Progenitor cell of endocrine pancreas (in vitro differentiated cells): Measurements from ENCODE around the gene LMNB1. TPM values are rescaled to one million over a fixed set of nuclear protein-coding genes. Genes with fewer than 3 reads are reported as not detected.

Experiments used
- DNase-seq: peaks from one replicate; pipeline ENCODE4 v3.0.0; 2021; ENCODE audit warnings: low spot score; ENCODE audit not compliant: unreplicated experiment
- H3K27ac Mint-ChIP-seq: 2 replicates; pipeline ENCODE4 v1.8.0; 2021; ENCODE audit warnings: mild to moderate bottlenecking, moderate library complexity, mixed read lengths
- H3K27me3 Mint-ChIP-seq: 2 replicates; pipeline ENCODE4 v1.8.0; 2021; ENCODE audit warnings: mixed read lengths
- H3K36me3 Mint-ChIP-seq: 2 replicates; pipeline ENCODE4 v1.8.0; 2022; ENCODE audit warnings: mixed read lengths; ENCODE audit not compliant: insufficient read depth
- H3K4me1 Mint-ChIP-seq: 2 replicates; pipeline ENCODE4 v1.8.0; 2021; ENCODE audit warnings: low read depth, mixed read lengths
- H3K4me3 Mint-ChIP-seq: 2 replicates; pipeline ENCODE4 v1.8.0; 2021; ENCODE audit warnings: low read depth, mild to moderate bottlenecking, moderate library complexity, mixed read lengths
- H3K9me3 Mint-ChIP-seq: 2 replicates; pipeline ENCODE4 v1.8.0; 2021; ENCODE audit warnings: low read depth, mixed read lengths
- total RNA-seq: library from RNA; stranded (reverse); gene quantifications from 2 replicates; pipeline ENCODE4 v1.2.1, GENCODE V29; 2021
- TF ChIP-seq, protein P1 (sequence below): fragments of 200-600 bp; sonication (generic); IDR thresholded peaks from one replicate; pipeline ENCODE4 v1.5.0; 2021; ENCODE audit warnings: antibody characterized with exemption, mild to moderate bottlenecking; ENCODE audit not compliant: unreplicated experiment

The LMNB1 gene
- total RNA-seq, 1 donor from 2014 or later: 152 TPM

- Mint-ChIP-seq H3K27me3 (no peaks in the 10 kb centered on the region), H3K4me3 (no peak overlapping the region), H3K27ac (no peak overlapping the region), H3K9me3 (peaks cover 4% of the 10 kb centered on the region), H3K4me1 (peaks cover 3% of the 10 kb centered on the region), H3K36me3 (peaks cover 7% of the 10 kb centered on the region)
- TF ChIP-seq, protein P1, sequence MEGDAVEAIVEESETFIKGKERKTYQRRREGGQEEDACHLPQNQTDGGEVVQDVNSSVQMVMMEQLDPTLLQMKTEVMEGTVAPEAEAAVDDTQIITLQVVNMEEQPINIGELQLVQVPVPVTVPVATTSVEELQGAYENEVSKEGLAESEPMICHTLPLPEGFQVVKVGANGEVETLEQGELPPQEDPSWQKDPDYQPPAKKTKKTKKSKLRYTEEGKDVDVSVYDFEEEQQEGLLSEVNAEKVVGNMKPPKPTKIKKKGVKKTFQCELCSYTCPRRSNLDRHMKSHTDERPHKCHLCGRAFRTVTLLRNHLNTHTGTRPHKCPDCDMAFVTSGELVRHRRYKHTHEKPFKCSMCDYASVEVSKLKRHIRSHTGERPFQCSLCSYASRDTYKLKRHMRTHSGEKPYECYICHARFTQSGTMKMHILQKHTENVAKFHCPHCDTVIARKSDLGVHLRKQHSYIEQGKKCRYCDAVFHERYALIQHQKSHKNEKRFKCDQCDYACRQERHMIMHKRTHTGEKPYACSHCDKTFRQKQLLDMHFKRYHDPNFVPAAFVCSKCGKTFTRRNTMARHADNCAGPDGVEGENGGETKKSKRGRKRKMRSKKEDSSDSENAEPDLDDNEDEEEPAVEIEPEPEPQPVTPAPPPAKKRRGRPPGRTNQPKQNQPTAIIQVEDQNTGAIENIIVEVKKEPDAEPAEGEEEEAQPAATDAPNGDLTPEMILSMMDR: no peak
- DNase-seq: no peak
Observed at GRCh38 chr5:126799780-126800179, 22.8 kb downstream of the LMNB1 start.

DNA sequence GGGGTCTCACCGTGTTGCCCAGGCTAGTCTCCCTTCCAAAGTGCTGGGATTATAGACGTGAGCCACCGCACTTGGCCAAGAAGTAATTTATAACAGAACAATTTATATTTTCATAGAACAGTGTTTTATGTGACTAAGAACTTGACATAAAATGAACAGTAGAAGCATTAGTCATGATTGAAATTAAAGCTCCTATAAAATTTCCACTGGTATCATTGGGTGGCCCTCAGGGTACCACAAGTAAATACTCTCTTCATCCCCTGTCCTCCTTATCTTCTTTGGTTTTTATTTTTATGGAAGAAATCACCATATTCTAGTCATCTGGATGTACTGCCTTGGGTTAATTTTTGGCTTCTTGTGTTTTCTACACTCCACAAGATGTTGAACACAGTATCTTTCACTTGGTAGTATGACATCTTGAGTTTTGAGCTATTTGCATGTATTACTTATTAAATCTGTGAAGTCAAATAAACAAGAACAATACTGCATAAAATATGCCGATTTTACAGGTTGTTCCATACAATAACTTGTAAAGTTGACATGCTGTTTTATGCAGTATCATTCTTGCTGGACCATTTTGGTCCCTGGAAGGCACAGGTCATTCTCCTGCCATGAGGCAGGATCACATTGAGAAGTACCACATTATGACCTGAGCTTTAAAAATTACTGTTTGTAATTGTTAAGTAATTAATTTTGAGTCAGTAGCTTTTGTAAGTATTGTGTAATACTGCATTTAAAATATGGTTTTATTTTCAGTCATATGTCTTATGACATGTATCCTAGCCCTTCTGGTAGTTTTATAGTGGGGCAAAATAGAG lies 24.4 kb downstream of the LMNB1 start:
- peaks cover 4% of the 10 kb centered on the region for H3K9me3 Mint-ChIP-seq
- no peak for DNase-seq
- H3K36me3 Mint-ChIP-seq: peaks cover 15% of the 10 kb centered on the region
- H3K27ac Mint-ChIP-seq: no peak overlapping the region
- peaks cover 3% of the 10 kb centered on the region for H3K4me1 Mint-ChIP-seq
- no peak overlapping the region for H3K4me3 Mint-ChIP-seq
- TF ChIP-seq, protein P1: no peak
- H3K27me3 Mint-ChIP-seq: no peaks in the 10 kb centered on the region

DNA sequence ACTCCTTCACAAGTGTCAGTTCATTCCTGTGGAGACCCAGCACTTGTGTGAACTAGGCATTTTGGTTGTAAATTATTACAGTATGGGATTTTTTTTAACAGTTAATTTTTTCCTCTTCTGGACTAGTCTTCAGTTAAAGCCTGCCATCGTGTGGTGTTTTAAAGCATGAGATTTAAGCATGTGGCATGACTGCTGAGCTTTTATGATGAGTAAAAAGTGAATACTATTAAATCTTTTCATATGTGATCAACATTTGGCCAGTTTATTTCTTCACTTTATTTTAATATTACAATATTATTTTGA lies 25.0 kb downstream of the LMNB1 start:
- H3K4me1 Mint-ChIP-seq: peaks cover 3% of the 10 kb centered on the region
- no peak overlapping the region for H3K27ac Mint-ChIP-seq
- H3K4me3 Mint-ChIP-seq: no peak overlapping the region
- peaks cover 17% of the 10 kb centered on the region for H3K36me3 Mint-ChIP-seq
- H3K27me3 Mint-ChIP-seq: no peaks in the 10 kb centered on the region
- DNase-seq: no peak
- TF ChIP-seq, protein P1: peak; percentile 8
- peaks cover 4% of the 10 kb centered on the region for H3K9me3 Mint-ChIP-seq

DNA sequence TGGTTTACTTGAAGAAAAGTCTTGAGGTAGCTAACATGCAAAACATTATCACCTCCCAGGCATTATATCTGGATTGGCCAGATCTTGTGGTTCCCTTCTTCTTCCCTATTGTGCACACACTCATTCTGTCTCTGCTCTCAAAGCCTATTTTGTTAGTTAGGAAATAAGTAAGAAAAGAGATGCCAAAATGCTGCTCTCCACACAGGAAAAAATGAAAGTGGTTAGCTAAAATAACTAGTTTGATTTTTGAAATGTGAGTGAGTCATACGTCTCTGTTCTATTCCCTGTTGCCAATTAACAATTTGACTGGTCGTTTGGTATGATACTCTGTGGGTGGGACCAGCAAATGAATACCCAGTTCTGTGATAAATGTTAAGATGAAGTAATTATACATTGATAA lies 28.1 kb downstream of the LMNB1 start:
- Mint-ChIP-seq H3K27ac (no peak overlapping the region), H3K4me3 (no peak overlapping the region), H3K27me3 (no peaks in the 10 kb centered on the region), H3K9me3 (no peaks in the 10 kb centered on the region), H3K4me1 (no peaks in the 10 kb centered on the region), H3K36me3 (peaks cover 16% of the 10 kb centered on the region)
- TF ChIP-seq, protein P1: no peak
- no peak for DNase-seq

DNA sequence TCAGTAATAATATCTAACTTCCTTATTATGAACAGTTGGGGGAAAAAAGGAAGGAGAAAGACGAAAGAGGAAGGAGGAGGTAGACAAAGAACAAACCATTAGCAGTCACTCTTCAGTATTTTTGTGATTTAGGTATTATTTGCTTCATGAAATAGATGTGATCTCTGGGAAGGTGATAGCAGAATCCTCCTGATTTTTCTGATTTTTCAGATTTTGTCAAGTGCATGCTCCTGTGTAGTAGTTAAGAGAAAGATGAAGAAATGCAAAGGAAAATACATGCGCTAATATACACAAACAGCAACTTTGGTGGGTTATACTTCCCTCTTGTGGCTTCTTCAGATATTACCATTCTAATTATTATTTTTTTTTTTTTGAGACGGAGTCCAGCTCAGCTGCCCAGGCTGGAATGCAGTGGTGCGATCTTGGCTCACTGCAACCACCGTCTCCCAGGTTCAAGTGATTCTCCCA lies 31.6 kb downstream of the LMNB1 start:
- TF ChIP-seq, protein P1: peak; percentile 70
- no peaks in the 10 kb centered on the region for H3K9me3 Mint-ChIP-seq
- no peaks in the 10 kb centered on the region for H3K4me1 Mint-ChIP-seq
- H3K4me3 Mint-ChIP-seq: no peak overlapping the region
- no peak overlapping the region for H3K27ac Mint-ChIP-seq
- DNase-seq: no peak
- H3K36me3 Mint-ChIP-seq: peaks cover 26% of the 10 kb centered on the region
- no peaks in the 10 kb centered on the region for H3K27me3 Mint-ChIP-seq
